Measurements from ENCODE around the gene PALM2AKAP2.

GRCh38 chr9:109776391-109776790 lies 3.6 kb upstream of the PALM2AKAP2 start:
- no peak for TF ChIP-seq CTBP1 (IDR thresholded peaks at IDR 0.05; ENCODE audit: borderline replicate concordance)
- no peak for TF ChIP-seq SP1 (IDR thresholded peaks at IDR 0.05)
